ENCODE measurements around the gene YIF1B.

The YIF1B gene

GRCh38 chr19:38331728-38332127 is 16.0 kb upstream of the YIF1B start:
- no peak for DNase-seq

DNA sequence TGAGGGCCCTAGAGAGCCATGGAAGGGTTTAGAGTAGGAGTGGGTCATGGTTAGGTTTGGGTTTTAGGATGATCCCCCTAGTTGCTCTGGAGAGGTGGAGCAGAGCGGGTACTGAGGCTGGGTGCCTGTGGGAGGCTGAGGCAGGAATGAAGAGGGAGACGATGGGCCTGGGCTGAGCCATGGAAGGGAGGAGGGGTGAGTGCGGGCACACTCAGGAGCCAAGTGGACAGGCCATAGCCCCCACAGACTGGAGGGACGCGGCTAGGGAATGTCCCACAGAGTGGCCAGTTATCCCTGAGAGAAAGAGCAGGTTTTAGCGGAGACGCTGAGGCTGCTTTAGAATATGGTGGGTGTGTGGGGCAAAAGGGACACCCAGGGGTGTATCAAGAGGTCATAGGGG is 13.9 kb upstream of the YIF1B start:
- no peak for DNase-seq

- DNase-seq: no peak
Measured at GRCh38 chr19:38326591-38326990, 10.8 kb upstream of the YIF1B start.

DNA sequence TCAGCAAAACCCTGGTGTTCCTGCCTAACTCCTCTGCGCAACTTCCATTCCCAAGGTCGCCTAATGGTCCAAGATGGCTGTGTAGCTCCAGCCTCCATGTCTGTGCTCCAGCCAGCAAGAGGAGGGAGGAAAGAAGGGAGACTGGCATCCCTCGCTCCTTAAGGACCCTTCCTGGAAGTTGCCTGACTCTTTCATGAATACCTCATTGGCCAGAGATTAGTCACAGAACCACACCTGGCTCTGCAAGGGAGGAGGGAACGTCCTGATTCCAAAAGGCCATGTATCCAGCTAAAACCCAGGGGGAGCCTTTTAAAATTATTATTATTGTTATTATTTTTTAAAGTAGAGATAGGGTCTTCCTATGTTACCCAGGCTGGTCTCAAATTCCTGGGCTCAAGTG is 8.7 kb upstream of the YIF1B start:
- DNase-seq: no peak

GRCh38 chr19:38323291-38323690 is 7.5 kb upstream of the YIF1B start:
- no peak for DNase-seq

DNA sequence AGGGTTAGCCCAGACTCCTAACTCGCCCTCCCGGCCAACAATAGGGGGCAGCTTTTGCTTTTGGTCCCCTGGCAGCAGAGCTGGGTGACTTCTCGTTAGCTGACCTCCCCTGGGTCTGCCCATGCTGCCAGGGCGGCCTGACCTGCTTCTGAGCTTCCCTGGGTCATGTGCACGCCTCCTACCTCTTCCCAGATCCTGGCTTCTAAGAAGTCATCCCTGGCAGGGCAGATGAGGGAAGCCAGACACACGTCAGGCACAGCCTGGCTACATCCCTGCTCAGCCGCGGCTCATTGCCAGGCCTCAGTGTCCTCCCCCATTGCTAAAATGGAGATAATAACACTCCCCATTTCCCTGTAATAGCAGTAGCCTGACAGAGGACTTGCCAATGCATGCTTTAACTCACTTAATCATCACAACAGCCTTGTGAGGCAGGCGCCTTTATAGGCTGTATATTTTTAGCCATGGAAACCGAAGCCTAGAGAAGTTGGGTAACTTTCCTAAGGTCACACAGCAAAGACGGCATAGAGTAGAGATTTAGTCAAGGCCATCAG is 6.0 kb upstream of the YIF1B start:
- DNase-seq: no peak

DNA sequence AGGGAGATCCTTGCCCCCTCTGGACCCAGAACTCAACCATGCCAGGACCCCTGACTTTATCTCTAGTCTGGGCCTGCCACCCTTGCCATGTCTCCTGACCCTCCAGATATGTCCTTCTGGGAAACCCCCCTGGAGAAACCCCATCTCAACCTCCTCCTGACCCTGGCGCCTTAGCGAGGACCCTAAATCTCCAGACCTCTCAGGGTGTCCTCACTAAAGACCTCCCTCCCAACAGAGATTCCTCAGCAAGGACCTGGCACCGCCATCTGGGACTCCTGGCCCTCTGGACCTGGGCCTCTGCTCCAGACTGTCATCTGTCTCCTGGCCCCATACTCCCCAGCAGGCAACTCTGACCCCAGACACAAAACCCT is 5.2 kb upstream of the YIF1B start:
- DNase-seq: no peak

GRCh38 chr19:38319421-38320258 is 3.9 kb upstream of the YIF1B start, which contains the start of gene KCNK6:
Gene KCNK6, plus strand, starts transcription at chr19:38319845. Its CDS starts 106 bp downstream, at chr19:38319951.
- no peak for DNase-seq

- DNase-seq: no peak
Measured at GRCh38 chr19:38318660-38319059, 2.9 kb upstream of the YIF1B start.

DNA sequence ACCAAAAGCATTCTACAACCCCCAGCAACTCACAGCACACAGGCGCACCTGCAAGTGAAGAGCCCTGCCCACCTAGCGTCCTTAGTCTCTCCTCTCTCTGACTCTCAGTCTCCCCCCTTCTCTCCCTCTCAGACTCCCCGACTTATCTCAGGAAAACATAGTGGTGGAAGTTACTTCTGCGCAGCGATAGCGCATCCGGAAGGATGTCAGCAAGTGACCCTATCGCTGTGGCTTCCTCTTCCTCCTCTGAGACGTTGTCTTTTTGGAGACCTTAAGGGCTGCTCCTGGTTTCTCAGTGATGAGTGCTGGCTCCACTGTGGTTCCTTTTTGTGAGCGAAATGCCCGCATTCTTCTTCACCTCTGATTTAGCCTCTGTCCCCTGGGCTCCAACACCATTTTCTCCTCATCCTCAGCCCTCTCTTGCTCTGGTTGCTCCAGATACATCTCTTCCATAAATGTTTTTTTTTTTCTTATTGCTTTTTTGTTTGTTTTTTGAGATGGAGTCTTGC is 1.4 kb upstream of the YIF1B start:
- peak; percentile 87 for DNase-seq

- no peak for DNase-seq
Measured at GRCh38 chr19:38316477-38317067, 825 bp upstream of the YIF1B start.

GRCh38 chr19:38310986-38311385 is 4.8 kb downstream of the YIF1B start:
- no peak for DNase-seq

DNA sequence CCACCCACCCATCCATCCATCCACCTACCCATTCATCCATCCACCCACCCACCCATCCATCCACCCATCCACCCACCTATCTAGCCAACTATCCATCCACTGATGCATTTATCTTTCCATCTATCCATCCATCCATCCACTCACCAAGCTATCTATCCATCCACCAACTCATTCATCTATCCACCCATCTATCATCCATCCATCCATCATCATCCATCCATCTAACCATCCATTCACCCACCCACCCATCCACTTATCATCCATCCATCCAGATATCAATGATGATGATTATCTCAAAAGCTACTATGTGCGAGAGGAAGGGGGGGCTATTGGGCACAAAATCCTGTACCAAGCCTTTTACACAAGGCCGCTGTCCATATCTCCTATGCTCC is 5.5 kb downstream of the YIF1B start:
- no peak for DNase-seq

- no peak for DNase-seq
Measured at GRCh38 chr19:38309615-38310278, 6.0 kb downstream of the YIF1B start.

GRCh38 chr19:38308926-38309614 is 6.7 kb downstream of the YIF1B start:
- DNase-seq: no peak

GRCh38 chr19:38308006-38308766 is 7.6 kb downstream of the YIF1B start:
- no peak for DNase-seq

- DNase-seq: no peak
Measured at GRCh38 chr19:38307597-38307996, 8.2 kb downstream of the YIF1B start.

- no peak for DNase-seq
Measured at GRCh38 chr19:38307076-38307475, 8.7 kb downstream of the YIF1B start.

DNA sequence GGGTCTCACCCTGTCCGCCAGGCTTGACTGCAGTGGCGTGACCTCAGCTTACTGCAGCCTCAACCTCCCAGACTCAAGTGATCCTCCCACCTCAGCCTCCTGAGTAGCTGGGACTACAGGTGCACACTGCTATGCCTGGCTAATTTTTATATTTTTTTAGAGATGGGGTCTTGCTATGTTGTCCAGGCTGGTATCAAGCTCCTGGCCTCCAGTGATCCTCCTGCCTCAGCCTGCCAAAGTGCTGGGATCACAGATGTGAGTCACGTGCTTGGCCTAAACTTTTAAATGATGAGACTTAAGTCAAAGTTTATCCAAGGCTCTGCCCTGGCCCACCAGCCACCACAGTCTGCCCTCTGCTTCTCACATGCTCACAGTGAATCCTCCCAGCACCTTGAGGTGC is 9.5 kb downstream of the YIF1B start:
- DNase-seq: no peak

DNA sequence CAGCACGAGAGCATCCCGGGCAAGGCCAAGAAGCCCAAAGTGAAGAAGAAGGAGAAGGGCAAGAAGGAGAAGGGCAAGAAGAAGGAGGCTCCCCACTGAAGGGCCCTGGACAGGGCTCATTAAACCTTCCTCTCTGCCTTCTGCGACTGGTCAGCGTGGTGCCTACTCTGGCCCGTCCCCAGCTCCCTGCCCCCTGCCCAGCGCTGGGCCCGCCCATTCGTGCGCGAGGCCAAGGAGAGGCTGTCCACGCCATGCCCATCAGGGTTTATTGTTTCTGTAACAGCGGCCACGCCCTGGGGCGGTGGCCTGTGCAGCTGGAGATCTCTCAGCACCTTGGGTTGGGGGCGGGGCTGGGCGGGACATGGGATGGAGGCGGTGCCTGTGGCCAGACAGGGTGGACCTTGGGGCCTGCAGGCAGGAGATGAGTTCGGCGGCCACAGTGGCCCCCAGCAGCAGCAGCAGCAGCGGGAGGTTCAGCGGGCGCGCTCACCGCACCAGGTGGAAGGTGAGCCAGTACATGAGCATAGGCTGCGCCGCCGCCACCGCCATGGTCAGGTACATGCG is 10.8 kb downstream of the YIF1B start:
- DNase-seq: no peak

- no peak for DNase-seq
Measured at GRCh38 chr19:38304352-38304865, 11.3 kb downstream of the YIF1B start.

Data from GDM1 (cell line).